T-helper 22 cell (primary cell): ENCODE measurements around the gene SENP8.

Source experiments
- DNase-seq: peaks from one replicate; pipeline ENCODE4 v3.0.0-alpha.2; 2020; ENCODE audit warnings: low read depth

The SENP8 gene

GRCh38 chr15:72175186-72176044, 57.2 kb downstream of the SENP8 start:
- DNase-seq, result no peak

GRCh38 chr15:72176159-72176558, 58.0 kb downstream of the SENP8 start:
- no peak for DNase-seq

- no peak for DNase-seq
Observed at GRCh38 chr15:72176743-72177142, 58.5 kb downstream of the SENP8 start.

GRCh38 chr15:72178976-72179585, 60.9 kb downstream of the SENP8 start:
- DNase-seq, result no peak

- DNase-seq, result no peak
Observed at GRCh38 chr15:72179950-72180581, 61.9 kb downstream of the SENP8 start.

- no peak for DNase-seq
Observed at GRCh38 chr15:72180761-72181324, 62.6 kb downstream of the SENP8 start.

- no peak for DNase-seq
Observed at GRCh38 chr15:72182244-72182643, 64.0 kb downstream of the SENP8 start.

GRCh38 chr15:72182673-72183072, 64.5 kb downstream of the SENP8 start:
- no peak for DNase-seq

- no peak for DNase-seq
Observed at GRCh38 chr15:72183781-72184164, 65.6 kb downstream of the SENP8 start.

- no peak for DNase-seq
Observed at GRCh38 chr15:72184165-72184811, 66.1 kb downstream of the SENP8 start.

GRCh38 chr15:72189250-72189902, 71.2 kb downstream of the SENP8 start:
- DNase-seq, result no peak

GRCh38 chr15:72192416-72192815, 74.2 kb downstream of the SENP8 start:
- no peak for DNase-seq
